ENCODE measurements around the gene TMEM170A.
"Not testable (repeated sequence)": the region's sequence is repeated elsewhere in the genome, so short reads cannot be mapped to it uniquely, and the experiment has no call there.

Gene TMEM170A

DNA sequence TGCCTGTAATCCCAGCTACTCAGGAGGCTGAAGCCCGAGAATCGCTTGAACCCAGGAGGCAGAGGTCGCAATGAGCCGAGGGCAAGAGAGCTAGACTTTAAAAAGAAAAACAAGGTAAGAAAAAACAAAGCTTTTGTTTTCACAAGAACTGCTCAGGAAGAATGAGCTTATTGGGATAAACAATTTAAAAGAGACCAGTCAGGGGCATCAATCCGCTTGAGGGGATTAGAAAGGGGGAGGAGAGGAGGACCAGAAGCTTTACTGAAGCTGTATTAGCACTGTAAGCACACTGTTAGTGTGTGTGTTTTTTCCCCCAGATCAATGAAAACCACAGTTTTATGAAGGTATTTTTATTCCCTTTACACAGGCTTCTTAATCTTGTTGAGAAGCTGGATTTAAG is 8.8 kb downstream of the TMEM170A start:
- no peak for DNase-seq (ENCODE audit: low read depth in 2 of 2)

- no peak for DNase-seq (ENCODE audit: low read depth in 2 of 2)
These were observed 11.9 kb downstream of the TMEM170A start for GRCh38 chr16:75452464-75453190.

- DNase-seq (ENCODE audit: low read depth in 2 of 2), result no peak
These were observed 18.1 kb downstream of the TMEM170A start for GRCh38 chr16:75446416-75446815.

DNA sequence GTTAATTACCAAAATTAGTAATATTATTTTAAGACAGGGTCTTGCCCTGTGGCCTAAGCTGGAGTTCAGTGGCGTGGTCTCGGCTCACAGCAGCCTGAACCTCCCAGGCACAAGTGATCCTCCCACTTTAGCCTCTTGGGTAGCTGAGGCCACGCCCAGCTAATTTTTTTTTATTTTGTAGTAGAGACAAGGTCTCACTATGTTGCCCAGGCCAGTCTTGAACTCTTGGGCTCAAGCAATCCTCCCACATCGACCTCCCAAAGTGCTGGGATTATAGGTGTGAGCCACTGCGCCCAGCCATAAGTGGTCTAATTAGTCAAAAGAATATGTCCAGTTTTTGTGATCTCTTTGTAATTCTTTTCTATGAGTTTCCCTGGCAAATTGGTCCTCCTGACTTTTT is 19.2 kb downstream of the TMEM170A start:
- DNase-seq (ENCODE audit: low read depth in 2 of 2), result no peak

GRCh38 chr16:75443298-75443697 is 21.2 kb downstream of the TMEM170A start:
- no peak for DNase-seq (ENCODE audit: low read depth in 2 of 2)

GRCh38 chr16:75433732-75434413 is 30.6 kb downstream of the TMEM170A start:
- DNase-seq (ENCODE audit: low read depth in 2 of 2), result no peak

DNA sequence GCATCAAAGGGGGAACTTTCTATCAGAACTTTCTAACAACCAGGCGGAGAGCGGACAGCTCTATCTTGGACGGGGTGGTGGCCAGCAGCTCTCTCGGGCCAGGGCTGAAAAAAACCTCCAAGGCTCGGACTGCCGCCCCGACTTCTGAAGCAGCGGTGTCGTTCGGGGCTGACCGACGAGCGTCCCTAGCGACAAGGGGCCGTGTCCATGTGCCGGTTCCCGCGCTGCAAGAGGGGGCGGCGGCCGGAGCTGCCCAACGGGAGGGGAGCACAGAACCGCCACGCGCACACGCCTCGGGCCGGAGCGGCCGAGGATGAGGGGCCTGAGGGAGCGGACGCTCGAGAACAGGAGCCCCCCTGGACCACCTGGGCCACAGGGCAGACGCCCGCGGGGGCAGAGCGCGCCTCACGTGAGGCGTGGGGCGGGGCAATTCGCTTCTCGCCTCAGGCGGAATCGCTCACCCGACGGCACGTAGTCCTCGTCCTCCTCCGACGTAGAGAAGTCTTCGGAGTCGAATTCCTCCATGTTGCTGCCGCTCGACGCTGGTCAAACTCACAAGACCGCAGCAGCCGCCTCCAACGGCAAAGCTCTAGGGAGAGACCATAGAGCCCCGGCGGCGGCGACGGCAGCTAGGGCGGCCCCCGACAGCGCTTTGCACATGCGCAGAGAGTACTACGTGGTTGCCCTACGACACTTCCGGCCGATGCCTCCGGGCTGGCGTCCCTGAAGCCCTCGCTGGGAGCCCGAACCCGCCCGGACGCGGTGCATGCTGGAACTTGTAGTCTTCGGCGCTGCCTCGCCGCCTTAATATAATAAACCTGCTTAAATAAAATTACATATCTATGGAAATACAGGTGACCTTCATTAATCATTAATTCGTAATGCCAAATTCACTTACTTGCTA is 31.4 kb downstream of the TMEM170A start, which contains the start of gene CFDP1:
TSS of gene CFDP1 (minus strand) at position 676 of the 904 bp plus-strand sequence. CDS start at position 525, 151 bp downstream.
- DNase-seq (ENCODE audit: low read depth in 2 of 2), result peak; percentile 92

- no peak for DNase-seq (ENCODE audit: low read depth in 2 of 2)
These were observed 34.7 kb downstream of the TMEM170A start for GRCh38 chr16:75429621-75430403.

DNA sequence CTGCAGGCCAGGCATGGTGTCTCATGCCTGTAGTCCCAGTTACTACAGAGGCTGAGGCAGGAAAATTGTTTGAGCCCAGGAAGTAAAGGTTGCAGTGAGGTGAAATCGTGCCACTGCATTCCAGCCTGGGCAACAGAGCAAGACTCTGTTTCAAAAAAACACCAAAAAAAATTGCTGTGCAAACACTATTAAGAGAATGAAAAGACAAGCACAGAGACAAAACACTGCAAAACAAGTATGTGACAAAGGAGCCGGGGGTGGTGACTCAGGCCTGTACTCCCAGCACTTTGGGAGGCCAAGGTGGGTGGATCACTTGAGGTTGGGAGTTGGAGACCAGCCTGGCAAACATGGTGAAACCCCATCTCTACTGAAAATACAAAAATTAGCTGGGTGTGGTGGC is 38.0 kb downstream of the TMEM170A start:
- not testable (repeated sequence) for DNase-seq (ENCODE audit: low read depth in 2 of 2)

- not testable (repeated sequence) for DNase-seq (ENCODE audit: low read depth in 2 of 2)
These were observed 40.3 kb downstream of the TMEM170A start for GRCh38 chr16:75424105-75424762.

- no peak for DNase-seq (ENCODE audit: low read depth in 2 of 2)
These were observed 40.8 kb downstream of the TMEM170A start for GRCh38 chr16:75423723-75424104.

- no peak for DNase-seq (ENCODE audit: low read depth in 2 of 2)
These were observed 42.7 kb downstream of the TMEM170A start for GRCh38 chr16:75421820-75422126.

DNA sequence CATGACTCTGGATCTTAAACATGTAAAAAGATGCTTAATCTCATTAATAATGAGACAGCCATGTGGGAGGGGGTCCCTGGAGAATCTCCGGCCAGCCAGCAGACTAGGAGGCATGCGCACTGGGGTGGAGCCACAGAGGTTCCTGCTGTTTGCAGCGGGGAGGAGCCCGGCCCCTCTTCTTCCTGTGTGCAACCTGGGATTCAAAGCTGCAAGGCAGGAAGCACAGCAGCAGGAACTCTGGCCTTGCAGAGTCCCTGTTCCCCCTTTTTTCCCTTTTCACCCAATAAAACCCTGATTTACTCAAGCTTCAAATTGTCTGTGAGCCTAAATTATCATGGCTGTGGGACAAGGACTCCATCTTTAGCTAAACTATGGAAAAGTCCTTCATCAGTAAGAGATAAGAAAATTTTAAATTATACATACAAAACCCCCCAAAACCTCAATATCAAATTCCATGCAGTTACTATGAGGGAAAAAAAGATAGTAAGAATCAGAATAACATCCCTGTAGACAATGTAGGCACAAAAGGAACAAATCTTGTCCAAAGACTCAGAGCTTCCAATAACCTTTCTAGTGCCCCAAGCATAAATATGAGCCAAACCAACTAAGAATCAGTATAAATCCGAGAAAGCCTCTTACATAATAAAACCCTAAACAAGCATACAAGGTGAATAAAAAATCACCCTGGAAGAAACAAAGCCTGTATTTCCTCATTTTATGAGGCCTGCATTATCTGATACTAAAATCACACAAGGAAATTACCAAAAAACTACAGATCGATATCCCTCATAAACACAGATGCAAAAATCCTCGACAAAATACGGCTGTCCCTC is 43.3 kb downstream of the TMEM170A start:
- no peak for DNase-seq (ENCODE audit: low read depth in 2 of 2)

- DNase-seq (ENCODE audit: low read depth in 2 of 2), result no peak
These were observed 47.5 kb downstream of the TMEM170A start for GRCh38 chr16:75416904-75417565.

DNA sequence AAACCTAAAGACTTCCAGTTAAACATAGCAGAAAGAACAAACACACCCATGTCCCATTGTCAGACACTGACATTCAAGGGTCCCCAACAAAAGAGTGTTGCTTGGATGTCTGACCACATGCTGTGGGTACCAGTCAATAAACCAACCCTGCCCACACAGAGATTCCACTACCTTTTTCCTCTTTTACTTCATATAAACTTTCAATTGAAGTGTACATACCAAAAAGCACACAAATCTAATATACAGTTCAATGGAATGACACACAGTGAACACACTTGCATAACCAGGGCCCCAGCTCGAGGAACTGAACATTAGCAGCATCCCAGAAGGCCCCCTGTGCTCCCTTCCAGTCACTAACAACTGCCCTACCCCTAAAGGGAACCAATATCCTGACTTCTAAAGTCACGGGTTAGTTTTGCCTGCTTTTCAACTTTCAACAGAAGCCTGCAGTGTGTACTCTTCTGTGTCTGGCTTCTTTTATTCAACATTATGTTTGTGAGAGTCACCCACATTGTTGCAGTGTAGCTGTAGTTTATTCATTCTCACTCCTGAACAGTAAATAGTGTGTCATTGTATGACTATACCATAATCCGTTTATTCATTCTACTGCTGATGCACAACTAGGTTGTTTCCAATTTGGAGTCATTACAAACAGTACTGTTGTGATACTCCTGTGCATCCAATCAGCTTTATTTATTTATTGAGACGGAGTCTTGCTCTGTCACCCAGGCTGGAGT is 49.2 kb downstream of the TMEM170A start:
- DNase-seq (ENCODE audit: low read depth in 2 of 2), result no peak

GRCh38 chr16:75413951-75414350 is 50.5 kb downstream of the TMEM170A start:
- DNase-seq (ENCODE audit: low read depth in 2 of 2), result no peak

DNA sequence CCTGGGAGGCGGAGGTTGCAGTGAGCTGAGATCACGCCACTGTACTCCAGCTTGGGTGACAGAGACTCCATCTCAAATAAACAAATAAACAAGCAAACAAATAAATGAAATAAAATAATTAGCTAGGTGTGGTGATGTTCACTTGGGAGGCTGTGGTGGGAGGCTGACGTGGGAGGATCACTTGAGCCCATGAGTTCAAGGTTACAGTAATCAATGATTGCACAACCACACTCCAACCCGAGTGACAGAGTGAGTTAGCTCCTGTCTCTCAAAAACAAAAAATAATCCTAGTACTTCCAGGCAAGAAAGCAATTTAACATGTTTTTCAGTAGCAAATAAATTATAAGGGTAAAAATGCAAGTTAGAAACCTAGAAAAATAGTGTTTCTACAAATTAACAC is 57.5 kb downstream of the TMEM170A start:
- no peak for DNase-seq (ENCODE audit: low read depth in 2 of 2)

- DNase-seq (ENCODE audit: low read depth in 2 of 2), result peak in 1 of 2 donors; percentile 5
These were observed 61.5 kb downstream of the TMEM170A start for GRCh38 chr16:75402821-75403475.

Measured in stimulated activated CD4-positive, alpha-beta T cell treated with anti-CD3 and anti-CD28 coated beads, Interleukin-1b, Interleukin-23, amount 100 ng/mL, for 4 hours (primary cell).